Measurements from ENCODE around the gene TECPR1. TPM values are rescaled to one million over a fixed set of nuclear protein-coding genes. Genes with fewer than 3 reads are reported as not detected.

Gene TECPR1
- total RNA-seq, 2 donors from 2014 or later = 19.7 to 28.3 TPM

- intact Hi-C loops (cut with DNase I) = loop anchor here (5.0 to 10.0 kb wide), 2 partner anchors 109 to 561 kb away; partner anchors contain the start of gene BAIAP2L1
- ATAC-seq = no peak
- TF ChIP-seq CTCF (IDR thresholded peaks at IDR 0.05) (no peak), POLR2A (IDR thresholded peaks at IDR 0.05) (no peak)
- DNase-seq = no peak
- Histone ChIP-seq H3K27ac (no peak overlapping the region), H3K4me3 (no peak overlapping the region), H3K36me3 (replicated peaks in 1 of 2; ENCODE audit: insufficient read depth in 1 of 2, low read depth in 2 of 2) (peaks cover 12% of the 10 kb centered on the region in 2 donors), H3K27me3 (no peaks in the 10 kb centered on the region), H3K4me1 (peaks cover 29% of the 10 kb centered on the region), H3K9me3 (no peaks in the 10 kb centered on the region)
- 78 to 85% methylated on average over 13 of the region's 13 CpGs for WGBS, 2 donors
Observed at GRCh38 chr7:98293746-98294145, 41.7 kb upstream of the TECPR1 start.

GRCh38 chr7:98293265-98293664, 41.2 kb upstream of the TECPR1 start:
- Histone ChIP-seq H3K27me3 (no peaks in the 10 kb centered on the region), H3K27ac (no peak overlapping the region), H3K4me1 (peaks cover 33% of the 10 kb centered on the region), H3K4me3 (no peak overlapping the region), H3K9me3 (no peaks in the 10 kb centered on the region), H3K36me3 (replicated peaks in 1 of 2; ENCODE audit: insufficient read depth in 1 of 2, low read depth in 2 of 2) (peaks cover 12% of the 10 kb centered on the region in 2 donors)
- WGBS, 2 donors = 80 to 82% methylated on average over 17 of the region's 17 CpGs
- DNase-seq = no peak
- intact Hi-C loops (cut with DNase I) = loop anchor here (5.0 to 10.0 kb wide), 2 partner anchors 109 to 562 kb away; partner anchors contain the start of gene BAIAP2L1
- no peak for ATAC-seq
- TF ChIP-seq POLR2A (IDR thresholded peaks at IDR 0.05) (no peak), CTCF (IDR thresholded peaks at IDR 0.05) (no peak)

- H3K4me1 ChIP-seq = peaks cover 47% of the 10 kb centered on the region
- intact Hi-C loops (cut with DNase I) = loop anchor here (5.0 to 10.0 kb wide), 2 partner anchors 111 to 563 kb away; partner anchors contain the start of gene BAIAP2L1
- H3K27me3 ChIP-seq = no peaks in the 10 kb centered on the region
- H3K27ac ChIP-seq = no peak overlapping the region
- ATAC-seq (no peak), DNase-seq (no peak)
- H3K9me3 ChIP-seq = no peaks in the 10 kb centered on the region
- peaks cover 12% of the 10 kb centered on the region in 2 donors for H3K36me3 ChIP-seq (replicated peaks in 1 of 2; ENCODE audit: insufficient read depth in 1 of 2, low read depth in 2 of 2)
- no peak overlapping the region for H3K4me3 ChIP-seq
- WGBS, 2 donors = 70% methylated on average over 7 of the region's 7 CpGs
- peak in 3 of 7 experiments; percentile 5 to 17 (median 12) for TF ChIP-seq CTCF (IDR thresholded peaks at IDR 0.05)
- no peak for TF ChIP-seq POLR2A (IDR thresholded peaks at IDR 0.05)
Observed at GRCh38 chr7:98291717-98292116, 39.7 kb upstream of the TECPR1 start.

GRCh38 chr7:98289333-98289875, 37.4 kb upstream of the TECPR1 start:
- intact Hi-C loops (cut with DNase I) = no loop called here
- Histone ChIP-seq H3K27me3 (no peaks in the 10 kb centered on the region), H3K4me3 (no peak overlapping the region), H3K9me3 (no peaks in the 10 kb centered on the region), H3K27ac (peak overlapping the region in 2 of 4 donors; percentile 24 to 37), H3K4me1 (peaks cover 56% of the 10 kb centered on the region), H3K36me3 (replicated peaks in 1 of 2; ENCODE audit: insufficient read depth in 1 of 2, low read depth in 2 of 2) (peaks cover 12% of the 10 kb centered on the region in 2 donors)
- TF ChIP-seq CTCF (IDR thresholded peaks at IDR 0.05) (no peak), POLR2A (IDR thresholded peaks at IDR 0.05) (no peak)
- 83 to 100% methylated on average over 1 to 4 of the region's 4 CpGs for WGBS, 2 donors
- DNase-seq = no peak
- no peak for ATAC-seq
